ENCODE measurements around the gene GMPPB.

The GMPPB gene

DNA sequence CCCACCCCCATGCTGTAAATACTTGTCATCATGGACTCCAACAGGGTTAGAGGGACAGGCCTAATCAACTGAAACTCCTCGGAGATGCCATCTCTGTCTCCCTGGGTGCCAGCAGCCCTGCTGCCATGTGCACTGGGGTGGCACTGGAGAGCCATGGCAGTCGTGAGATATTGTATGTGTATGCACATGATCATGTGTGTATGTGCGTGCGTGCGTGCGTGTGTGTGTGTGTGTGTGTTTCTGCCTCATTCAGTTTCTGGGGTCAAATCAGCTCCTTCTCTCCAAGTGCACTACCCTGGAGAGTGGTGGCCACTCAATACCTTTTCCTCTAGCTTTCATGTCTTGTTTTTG lies 52.8 kb downstream of the GMPPB start:
- Mint-ChIP-seq H3K27me3 (peaks cover 7 to 10% of the 10 kb centered on the region in 2 donors), H3K4me3 (no peak overlapping the region), H3K36me3 (peaks cover 6 to 12% of the 10 kb centered on the region in 2 donors), H3K9me3 (no peaks in the 10 kb centered on the region), H3K4me1 (peaks cover 20 to 21% of the 10 kb centered on the region in 2 donors), H3K27ac (no peak overlapping the region)
- ATAC-seq (replicated peaks) (no peak), DNase-seq (no peak)
